ENCODE measurements around the gene C15orf39.

- TF ChIP-seq POLR2A (IDR thresholded peaks at IDR 0.05) (no peak), CTCF (IDR thresholded peaks at IDR 0.05) (no peak)
Measured at GRCh38 chr15:75211436-75212199, 9.9 kb downstream of the C15orf39 start.

Data from prostate gland (tissue), 2 donors.